Superior temporal gyrus (tissue), 1 donor: ENCODE results near the gene PABPN1L.

Experiments used
- DNase-seq: peaks from one replicate; pipeline ENCODE4 v3.0.0-alpha.2; 2016; ENCODE audit errors: extremely low spot score

PABPN1L gene

GRCh38 chr16:88866151-88866920 lies at the start of gene PABPN1L:
Gene PABPN1L, minus strand, starts transcription at chr16:88866660. Its CDS starts 54 bp downstream, at chr16:88866606.
- DNase-seq = no peak

- no peak for DNase-seq
Observed at GRCh38 chr16:88915639-88916327, 49.3 kb upstream of the PABPN1L start.

GRCh38 chr16:88914750-88915368 lies 48.4 kb upstream of the PABPN1L start:
- no peak for DNase-seq

- DNase-seq = no peak
Observed at GRCh38 chr16:88913870-88914269, 47.4 kb upstream of the PABPN1L start.

- no peak for DNase-seq
Observed at GRCh38 chr16:88913001-88913612, 46.6 kb upstream of the PABPN1L start.

GRCh38 chr16:88912556-88912955 lies 46.1 kb upstream of the PABPN1L start:
- DNase-seq = no peak

GRCh38 chr16:88911946-88912310 lies 45.5 kb upstream of the PABPN1L start:
- no peak for DNase-seq

- DNase-seq = no peak
Observed at GRCh38 chr16:88911136-88911945, 44.9 kb upstream of the PABPN1L start.

GRCh38 chr16:88910284-88911135 lies 44.0 kb upstream of the PABPN1L start:
- no peak for DNase-seq

- no peak for DNase-seq
Observed at GRCh38 chr16:88909431-88910210, 43.2 kb upstream of the PABPN1L start.

- no peak for DNase-seq
Observed at GRCh38 chr16:88908307-88908706, 41.8 kb upstream of the PABPN1L start.

GRCh38 chr16:88907768-88908167 lies 41.3 kb upstream of the PABPN1L start:
- DNase-seq = no peak

- DNase-seq = no peak
Observed at GRCh38 chr16:88906535-88907105, 40.2 kb upstream of the PABPN1L start.

- no peak for DNase-seq
Observed at GRCh38 chr16:88906020-88906419, 39.6 kb upstream of the PABPN1L start.

GRCh38 chr16:88905563-88905962 lies 39.1 kb upstream of the PABPN1L start:
- no peak for DNase-seq

GRCh38 chr16:88904676-88905365 lies 38.4 kb upstream of the PABPN1L start:
- no peak for DNase-seq

GRCh38 chr16:88903267-88903666 lies 36.8 kb upstream of the PABPN1L start:
- DNase-seq = no peak

GRCh38 chr16:88902744-88903143 lies 36.3 kb upstream of the PABPN1L start:
- no peak for DNase-seq
